Kidney epithelial cell (primary cell): Measurements from ENCODE around the gene CRB3. TPM values are rescaled to one million over a fixed set of nuclear protein-coding genes. Genes with fewer than 3 reads are reported as not detected.

Experiments
- DNase-seq: peaks from one replicate; pipeline ENCODE4 v3.0.0-alpha.2; 2010; ENCODE audit warnings: low read depth
- H3K27me3 ChIP-seq: 2 replicates; pipeline ENCODE4 v1.6.0; 2011; ENCODE audit warnings: low read length; ENCODE audit not compliant: control insufficient read depth, insufficient read depth
- H3K36me3 ChIP-seq: 2 replicates; pipeline ENCODE4 v1.5.1; 2011; ENCODE audit warnings: low read length; ENCODE audit not compliant: control insufficient read depth, insufficient read depth
- H3K4me3 ChIP-seq: 2 replicates; pipeline ENCODE4 v1.5.1; 2011; ENCODE audit warnings: low read depth, mild to moderate bottlenecking, control low read depth, low read length
- CTCF ChIP-seq: IDR thresholded peaks from 2 replicates; pipeline ENCODE4 v1.5.1; 2011; ENCODE audit warnings: mild to moderate bottlenecking, moderate library complexity, low read length, control low read depth, inconsistent platforms; ENCODE audit not compliant: insufficient read depth, poor library complexity, severe bottlenecking
- total RNA-seq: library from RNA; depleted of rRNA; stranded (reverse); fragments of >200 nt; gene quantifications from 2 replicates; pipeline ENCODE4 v1.2.3, GENCODE V29; 2015

CRB3 gene
- total RNA-seq, 1 donor from 2014 or later = 87.8 TPM

DNA sequence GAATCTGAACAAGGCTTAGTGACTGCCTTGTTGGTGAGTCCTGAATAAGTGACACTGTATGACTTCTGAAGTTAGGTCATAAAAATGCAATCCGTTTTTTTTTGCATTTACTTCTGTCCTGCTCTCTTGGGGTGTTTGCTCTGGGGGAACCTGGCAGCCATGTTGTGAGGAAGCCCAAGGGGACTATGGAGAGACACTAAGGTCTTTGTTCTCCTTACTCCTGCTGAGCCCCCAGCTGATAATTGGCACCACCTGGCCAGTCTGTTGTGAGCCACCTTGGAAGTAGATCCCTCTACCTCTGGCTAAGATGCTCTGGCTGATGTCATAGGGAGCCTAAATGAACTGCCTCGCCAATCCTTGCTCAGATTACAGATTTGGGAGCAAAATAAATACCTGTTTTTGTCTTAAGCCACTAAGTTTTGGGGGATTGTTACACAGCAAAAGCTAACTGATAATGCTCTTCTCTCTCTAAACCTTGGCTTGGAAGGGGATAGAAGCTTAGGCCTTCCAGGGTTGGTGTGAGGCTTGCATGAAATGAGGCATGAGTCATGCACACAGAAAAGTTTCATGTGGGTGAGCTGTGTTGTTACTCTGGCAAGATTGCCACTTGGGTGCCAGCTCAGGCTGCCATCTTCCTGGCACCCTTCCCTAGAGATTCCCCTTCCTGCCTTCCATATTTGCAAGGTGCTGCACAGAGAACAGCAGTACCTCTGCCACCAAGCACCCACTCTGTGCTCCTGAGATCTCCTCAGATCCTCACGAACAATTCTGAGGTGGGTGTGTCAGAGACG lies 27.9 kb downstream of the CRB3 start:
- DNase-seq = no peak
- Histone ChIP-seq H3K4me3 (no peak overlapping the region), H3K27me3 (no peaks in the 10 kb centered on the region), H3K36me3 (no peaks in the 10 kb centered on the region)
- TF ChIP-seq CTCF = no peak

DNA sequence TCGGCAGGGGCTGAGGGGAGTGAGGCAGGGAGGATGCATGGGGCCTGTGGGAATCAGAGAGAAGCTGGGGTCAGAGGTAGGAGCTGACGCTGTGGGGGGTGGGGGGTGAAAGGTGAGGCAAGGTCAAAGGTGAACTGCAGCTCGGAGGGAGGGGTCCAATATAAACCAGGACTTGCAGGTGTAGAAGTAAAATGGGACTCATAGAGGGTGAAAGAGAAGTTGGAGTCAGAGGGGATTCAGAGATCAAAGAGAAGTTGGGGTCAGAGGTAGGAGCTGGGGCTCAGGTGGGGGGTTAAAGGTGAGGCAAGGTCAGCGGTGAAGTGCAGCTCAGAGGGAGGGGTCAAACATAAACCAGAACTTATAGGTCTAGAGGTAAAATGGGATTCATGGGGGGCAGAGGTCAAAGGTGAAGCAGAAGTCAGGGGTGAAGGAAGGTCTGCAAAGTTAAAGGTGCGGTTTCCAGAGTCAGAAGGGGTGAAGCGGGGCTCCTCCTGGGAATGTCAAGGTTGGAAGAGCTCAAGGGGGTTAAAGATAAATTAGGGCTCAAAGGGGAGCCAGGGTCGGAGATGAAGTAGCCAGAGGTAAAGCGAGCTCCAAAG lies 30.5 kb downstream of the CRB3 start:
- no peaks in the 10 kb centered on the region for H3K36me3 ChIP-seq
- no peak overlapping the region for H3K4me3 ChIP-seq
- DNase-seq = no peak
- H3K27me3 ChIP-seq = no peaks in the 10 kb centered on the region
- TF ChIP-seq CTCF = no peak

- no peak for DNase-seq
- H3K4me3 ChIP-seq = no peak overlapping the region
- no peak for TF ChIP-seq CTCF
- no peaks in the 10 kb centered on the region for H3K27me3 ChIP-seq
- no peaks in the 10 kb centered on the region for H3K36me3 ChIP-seq
Observed at GRCh38 chr19:6495947-6496346, 31.9 kb downstream of the CRB3 start.

DNA sequence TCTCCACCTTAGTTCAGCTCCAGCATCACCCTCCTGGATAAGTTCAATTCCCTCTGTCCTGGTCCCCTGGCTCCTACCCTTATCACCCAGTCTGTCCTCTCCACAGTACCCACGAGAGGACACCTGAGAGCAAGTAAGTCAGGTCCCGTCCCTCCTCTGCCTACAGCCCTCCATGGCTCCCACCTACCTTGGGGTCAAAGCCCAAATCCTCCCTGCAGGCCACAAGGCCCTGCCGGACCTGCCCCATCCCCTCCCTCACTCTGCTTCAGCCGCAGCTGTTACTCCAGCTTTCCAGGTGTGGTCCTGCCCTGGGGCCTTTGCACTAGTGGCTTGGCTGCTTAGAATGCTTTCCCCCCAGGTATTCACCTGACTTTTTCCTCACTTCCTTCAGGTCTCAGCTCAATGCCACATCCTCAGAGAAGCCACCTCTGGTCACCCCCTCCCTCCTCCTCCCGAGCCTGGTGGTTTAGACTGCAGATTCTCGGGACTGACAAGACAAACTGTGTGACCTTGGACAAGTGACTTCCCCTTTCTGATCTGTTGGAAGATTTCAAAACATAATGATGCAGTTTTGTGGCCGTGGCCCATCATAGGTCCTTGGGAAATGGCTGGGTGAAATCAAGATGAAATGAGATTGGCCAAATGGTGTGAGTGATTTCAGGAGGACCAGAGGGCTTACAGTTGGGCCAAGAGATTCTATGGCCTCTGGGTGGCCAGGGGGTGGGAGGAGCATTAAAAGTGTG lies 34.4 kb downstream of the CRB3 start:
- H3K27me3 ChIP-seq = peaks cover 15% of the 10 kb centered on the region
- no peak overlapping the region for H3K4me3 ChIP-seq
- TF ChIP-seq CTCF = no peak
- DNase-seq = no peak
- H3K36me3 ChIP-seq = no peaks in the 10 kb centered on the region

DNA sequence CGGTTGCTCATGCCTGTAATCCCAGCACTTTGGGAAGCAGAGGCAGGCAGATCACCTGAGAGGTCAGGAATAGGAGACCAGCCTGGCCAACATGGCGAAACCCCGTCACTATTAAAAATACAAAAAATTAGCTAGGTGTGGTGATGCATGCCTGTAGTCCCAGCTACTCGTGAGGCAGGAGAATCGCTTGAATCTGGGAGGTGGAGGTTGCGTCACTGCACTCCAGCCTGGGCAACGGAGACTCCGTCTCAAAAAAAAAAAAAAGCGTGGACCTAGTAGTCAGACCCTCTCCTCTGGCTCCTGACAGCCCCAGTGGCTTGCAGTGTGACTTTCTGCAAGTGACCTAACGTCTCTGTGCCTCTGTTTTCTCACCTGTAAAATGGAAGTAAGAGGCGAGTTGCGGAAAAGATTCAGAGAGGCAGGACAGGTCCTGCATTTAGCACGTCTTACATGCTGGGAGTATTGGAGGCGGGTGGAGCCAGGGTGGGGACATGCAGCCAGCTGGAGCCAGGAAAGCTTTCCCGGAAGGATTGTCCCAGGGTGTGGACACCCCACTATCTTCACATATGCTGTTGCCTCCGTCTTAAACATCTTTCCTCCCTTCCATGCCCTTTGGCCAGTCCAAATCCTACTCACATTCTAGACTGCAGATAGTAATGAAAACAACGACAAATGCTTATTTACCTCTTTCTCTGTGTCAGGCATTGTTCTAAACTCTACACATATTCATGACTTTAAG lies 35.1 kb downstream of the CRB3 start:
- no peak overlapping the region for H3K4me3 ChIP-seq

More for the DNA sequence above, 35.1 kb downstream of the CRB3 start:
- no peak for TF ChIP-seq CTCF
- Histone ChIP-seq H3K27me3 (peaks cover 15% of the 10 kb centered on the region), H3K36me3 (no peaks in the 10 kb centered on the region)
- no peak for DNase-seq
